HG03565 (cell line): ENCODE data around the gene RHPN2.
A peak's percentile ranks its signal among the peaks of the same experiment; 100 is the strongest.

Source experiments
- ATAC-seq: cut with Tn5 transposase; IDR thresholded peaks from one replicate; pipeline ENCODE4 v1.9.1; 2021; ENCODE audit warnings: mild to moderate bottlenecking, moderate library complexity; ENCODE audit not compliant: unreplicated experiment

The RHPN2 gene

GRCh38 chr19:33064792-33065550, at the start of gene RHPN2:
TSS of gene RHPN2 (minus strand) at chr19:33064888. CDS start at chr19:33064852, 36 bp downstream.
- ATAC-seq, result no peak

GRCh38 chr19:33114312-33114711, 49.6 kb upstream of the RHPN2 start:
- no peak for ATAC-seq

DNA sequence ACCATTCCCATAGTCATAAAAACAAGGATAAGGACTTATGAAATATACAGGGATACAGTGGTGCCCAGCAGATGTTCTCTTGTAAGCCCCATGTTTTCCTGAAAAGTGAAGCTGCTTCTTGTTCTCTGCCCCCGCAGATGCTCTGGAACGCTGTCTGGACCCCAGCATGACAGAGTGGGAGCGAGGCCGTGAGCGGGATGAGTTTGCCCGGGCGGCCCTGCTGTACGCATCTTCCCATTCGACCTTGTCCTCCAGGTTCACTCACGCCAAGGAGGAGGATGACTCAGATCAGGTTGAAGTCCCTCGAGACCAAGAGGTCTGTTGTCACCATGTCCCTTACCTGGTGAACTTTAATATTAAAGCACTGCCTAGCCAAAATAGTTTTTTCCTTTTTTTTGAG, 46.9 kb upstream of the RHPN2 start:
- ATAC-seq, result no peak

GRCh38 chr19:33110137-33110910, 45.6 kb upstream of the RHPN2 start:
- ATAC-seq, result no peak

- no peak for ATAC-seq
Observed at GRCh38 chr19:33108161-33108560, 43.5 kb upstream of the RHPN2 start.

DNA sequence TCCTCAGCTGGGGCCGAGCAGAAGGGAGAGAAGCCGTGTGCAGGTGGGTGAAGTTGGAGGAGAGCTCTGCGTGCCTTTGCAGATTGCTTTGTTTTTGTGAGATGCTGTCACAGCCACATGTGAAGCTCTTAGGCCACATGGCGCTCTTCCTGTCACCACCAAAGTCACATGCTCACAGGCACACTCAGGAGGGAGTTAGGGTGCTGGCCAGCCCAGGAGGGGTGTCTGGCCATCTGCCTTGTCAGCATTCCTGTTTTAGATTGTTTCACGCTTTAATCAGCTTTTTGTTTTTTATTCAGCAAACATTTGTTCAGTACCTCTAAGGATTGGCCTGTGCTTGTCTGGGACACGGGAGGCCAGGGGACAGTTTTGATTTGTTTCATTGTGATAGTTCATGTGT, 38.2 kb upstream of the RHPN2 start:
- no peak for ATAC-seq

- no peak for ATAC-seq
Observed at GRCh38 chr19:33100894-33101644, 36.4 kb upstream of the RHPN2 start.

DNA sequence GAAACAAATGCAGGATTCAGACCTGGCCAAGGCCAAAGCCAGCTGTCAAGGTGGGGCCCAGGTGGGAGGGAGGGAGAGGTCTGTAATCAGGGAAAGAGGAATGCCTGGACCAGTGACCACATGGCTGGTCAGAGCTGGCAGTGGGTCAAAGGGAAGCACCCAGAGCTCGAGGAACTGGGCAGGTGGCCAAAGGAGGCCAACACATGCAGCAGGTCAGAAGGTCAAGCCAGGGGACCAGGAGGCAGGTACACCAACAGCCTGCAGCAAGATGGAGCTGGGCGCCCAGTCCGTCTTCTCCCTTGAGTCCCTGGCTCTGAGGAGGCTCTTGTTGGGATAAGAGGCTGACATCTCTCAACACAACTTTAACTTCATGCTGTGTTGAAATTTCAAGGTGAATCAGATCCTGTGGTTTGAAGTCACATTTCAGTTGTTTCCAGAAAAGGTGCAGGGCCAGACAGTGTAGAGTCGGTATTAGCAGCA, 33.4 kb upstream of the RHPN2 start:
- no peak for ATAC-seq

- no peak for ATAC-seq
Observed at GRCh38 chr19:33096005-33096404, 31.3 kb upstream of the RHPN2 start.

GRCh38 chr19:33094436-33095067, 29.9 kb upstream of the RHPN2 start:
- ATAC-seq, result no peak

- ATAC-seq, result no peak
Observed at GRCh38 chr19:33093420-33094210, 28.9 kb upstream of the RHPN2 start.

GRCh38 chr19:33090179-33090578, 25.5 kb upstream of the RHPN2 start:
- no peak for ATAC-seq

GRCh38 chr19:33089010-33089409, 24.3 kb upstream of the RHPN2 start:
- no peak for ATAC-seq

- ATAC-seq, result no peak
Observed at GRCh38 chr19:33086955-33087354, 22.3 kb upstream of the RHPN2 start.

DNA sequence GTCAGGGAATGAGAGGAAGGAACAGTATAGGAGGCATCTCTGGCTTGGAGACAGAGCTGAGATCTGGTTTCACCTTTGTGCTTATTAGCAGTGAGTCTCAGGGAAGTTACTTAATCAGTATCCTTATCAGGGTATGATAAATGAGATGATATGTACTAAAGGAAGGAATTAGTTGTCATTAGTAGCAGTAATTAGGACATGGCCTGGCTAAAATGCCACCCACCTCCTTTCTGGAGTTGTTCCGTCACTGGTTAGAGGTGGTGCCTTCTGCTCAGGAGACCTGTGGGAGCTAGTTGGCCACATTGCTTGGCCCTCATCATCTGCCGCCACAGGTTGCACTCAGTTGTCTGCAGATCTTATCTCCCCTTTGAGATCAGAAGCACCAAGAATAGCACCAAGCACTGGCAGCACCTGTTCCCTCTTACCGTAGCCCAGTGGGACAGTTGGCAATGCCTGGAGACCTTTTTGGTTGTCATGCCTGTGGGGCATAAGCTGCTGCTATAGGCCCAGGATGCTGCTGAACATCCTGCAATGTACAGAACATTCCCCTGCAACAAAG, 21.0 kb upstream of the RHPN2 start:
- ATAC-seq, result no peak

GRCh38 chr19:33080761-33081681, 16.3 kb upstream of the RHPN2 start, which contains the start of gene GPATCH1:
TSS of gene GPATCH1 (plus strand) at chr19:33081181. CDS start at chr19:33081194, 13 bp downstream.
- ATAC-seq, result peak; percentile 70

DNA sequence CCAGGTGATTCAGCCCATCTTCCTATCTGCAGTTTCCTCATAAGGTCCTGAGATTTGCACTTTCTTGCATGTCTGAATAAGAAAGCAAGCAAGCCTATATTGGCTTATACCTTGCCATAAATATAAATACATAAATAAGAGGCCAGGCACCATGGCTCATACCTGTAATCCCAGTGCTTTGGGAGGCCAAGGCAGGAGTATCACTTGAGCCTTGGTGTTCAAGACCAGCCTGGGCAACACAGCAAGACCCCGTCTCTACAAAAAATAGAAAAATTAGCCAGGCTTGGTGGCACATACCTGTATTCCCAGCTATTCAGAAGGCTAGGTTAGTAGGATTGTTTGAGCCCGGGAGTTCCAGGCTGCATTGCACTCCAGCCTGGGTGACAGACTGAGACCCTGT, 10.8 kb upstream of the RHPN2 start:
- no peak for ATAC-seq

GRCh38 chr19:33071887-33072286, 7.2 kb upstream of the RHPN2 start:
- no peak for ATAC-seq

GRCh38 chr19:33067121-33067520, 2.4 kb upstream of the RHPN2 start:
- ATAC-seq, result no peak
